IMR-90 (cell line): Measurements from ENCODE around the gene PLXNA4. TPM values are rescaled to one million over a fixed set of nuclear protein-coding genes. Genes with fewer than 3 reads are reported as not detected.

Experiments
- ATAC-seq: fragments of 200-7000 bp; cut with Tn5 transposase; 2 replicates; pipeline ENCODE4 v1.9.1; 2020; ENCODE audit warnings: low read depth, mild to moderate bottlenecking, moderate library complexity
- BruUV-seq: library from RNA; stranded (reverse); fragments of 400-500 nt; replicated peaks from 2 replicates; lab custom pipeline; 2021; lab: Mats Ljungman, UMichigan
- CTCF ChIA-PET: fragments of 300-600 bp; formaldehyde crosslinking; extraction: SDS; loops from one replicate; lab custom pipeline; 2021; ENCODE audit warnings: antibody characterized with exemption; lab: Yijun Ruan, JAX
- POLR2A ChIA-PET: fragments of 300-600 bp; sonication (Branson Sonifier 250); formaldehyde crosslinking; loops from one replicate; lab custom pipeline; 2022; ENCODE audit warnings: antibody characterized with exemption; ENCODE audit not compliant: unreplicated experiment; lab: Charles Lee
- DNase-seq: peaks from one replicate; pipeline ENCODE4 v3.0.0; 2013
- H2AFZ ChIP-seq: replicated peaks from 2 replicates; pipeline ENCODE3; 2013; ENCODE audit warnings: low read length, mild to moderate bottlenecking; ENCODE audit not compliant: poor library complexity
- H2AK5ac ChIP-seq: 2 replicates; pipeline ENCODE4 v1.6.1; 2013; ENCODE audit warnings: low read depth, low read length, inconsistent platforms
- H2AK9ac ChIP-seq: replicated peaks from 2 replicates; pipeline ENCODE3; 2013; ENCODE audit warnings: mild to moderate bottlenecking, low read depth, low read length, moderate library complexity; ENCODE audit not compliant: poor library complexity
- H2BK120ac ChIP-seq: 2 replicates; pipeline ENCODE4 v1.6.1; 2013; ENCODE audit warnings: low read depth, low read length, inconsistent platforms
- H2BK15ac ChIP-seq: 3 replicates; pipeline ENCODE4 v1.6.1; 2013; ENCODE audit warnings: low read depth, low read length, inconsistent platforms
- H2BK20ac ChIP-seq: 2 replicates; pipeline ENCODE4 v1.6.1; 2013; ENCODE audit warnings: low read depth, mild to moderate bottlenecking, inconsistent platforms, low read length, moderate library complexity
- H2BK5ac ChIP-seq: 2 replicates; pipeline ENCODE4 v1.6.1; 2013; ENCODE audit warnings: mild to moderate bottlenecking, low read depth, low read length, inconsistent platforms; ENCODE audit not compliant: poor library complexity, severe bottlenecking
- H3K14ac ChIP-seq: replicated peaks from 2 replicates; pipeline ENCODE4 v1.6.1; 2013; ENCODE audit warnings: low read depth, low read length, inconsistent platforms
- H3K18ac ChIP-seq: 2 replicates; pipeline ENCODE4 v1.6.1; 2013; ENCODE audit warnings: low read depth, low read length, control low read depth
- H3K23ac ChIP-seq: 2 replicates; pipeline ENCODE4 v1.6.1; 2013; ENCODE audit warnings: low read depth, low read length, inconsistent platforms
- H3K27ac ChIP-seq: 2 replicates; pipeline ENCODE4 v1.5.1; 2013; ENCODE audit warnings: mild to moderate bottlenecking, control low read depth, low read length; ENCODE audit not compliant: insufficient read depth
- H3K27me3 ChIP-seq: 2 replicates; pipeline ENCODE4 v1.6.1; 2013; ENCODE audit warnings: low read length; ENCODE audit not compliant: control insufficient read depth, insufficient read depth
- H3K36me3 ChIP-seq: 2 replicates; pipeline ENCODE4 v1.6.1; 2013; ENCODE audit warnings: low read length, mixed read lengths; ENCODE audit not compliant: control insufficient read depth, insufficient read depth
- H3K4ac ChIP-seq: 2 replicates; pipeline ENCODE4 v1.6.1; 2013; ENCODE audit warnings: low read depth, low read length, inconsistent platforms
- H3K4me1 ChIP-seq: 2 replicates; pipeline ENCODE4 v1.6.1; 2013; ENCODE audit warnings: low read length, mixed read lengths; ENCODE audit not compliant: control insufficient read depth, insufficient read depth
- H3K4me2 ChIP-seq: 2 replicates; pipeline ENCODE4 v1.6.1; 2013; ENCODE audit warnings: low read depth, mild to moderate bottlenecking, control low read depth, low read length, moderate library complexity
- H3K4me3 ChIP-seq: 2 replicates; pipeline ENCODE4 v1.5.1; 2013; ENCODE audit warnings: low read depth, mild to moderate bottlenecking, control low read depth, low read length, moderate library complexity; ENCODE audit not compliant: insufficient read depth
- H3K56ac ChIP-seq: 2 replicates; pipeline ENCODE4 v1.6.1; 2013; ENCODE audit warnings: low read length, inconsistent platforms; ENCODE audit not compliant: insufficient read depth; ENCODE audit errors: extremely low read depth
- H3K79me1 ChIP-seq, 2 experiments: 2 replicates each; pipeline ENCODE4 v1.6.1; 2013; ENCODE audit warnings: low read length in 2 of 2, inconsistent platforms in 1 of 2, low read depth in 1 of 2
- H3K9ac ChIP-seq: 2 replicates; pipeline ENCODE4 v1.6.1; 2013; ENCODE audit warnings: low read depth, low read length, control low read depth
- H3K9me1 ChIP-seq: 2 replicates; pipeline ENCODE4 v1.6.1; 2013; ENCODE audit warnings: low read length, inconsistent platforms; ENCODE audit not compliant: insufficient read depth
- H3K9me3 ChIP-seq: 2 replicates; pipeline ENCODE4 v1.6.1; 2013; ENCODE audit warnings: low read length; ENCODE audit not compliant: control insufficient read depth, insufficient read depth
- H4K20me1 ChIP-seq: 2 replicates; pipeline ENCODE4 v1.6.1; 2013; ENCODE audit warnings: low read length, inconsistent platforms; ENCODE audit not compliant: insufficient read depth
- H4K5ac ChIP-seq: 2 replicates; pipeline ENCODE4 v1.6.1; 2013; ENCODE audit warnings: mild to moderate bottlenecking, low read depth, low read length, control low read depth
- H4K8ac ChIP-seq, 2 experiments: 2 replicates each; pipeline ENCODE4 v1.6.1; 2013; ENCODE audit warnings: low read depth in 2 of 2, low read length in 2 of 2, control low read depth in 1 of 2, inconsistent platforms in 1 of 2
- H4K91ac ChIP-seq: 2 replicates; pipeline ENCODE4 v1.6.1; 2013; ENCODE audit warnings: low read depth, low read length, inconsistent platforms; ENCODE audit not compliant: insufficient read depth
- BHLHE40 ChIP-seq: fragments of 150-350 bp; IDR thresholded peaks from 2 replicates; pipeline ENCODE4 v1.6.1; 2016; ENCODE audit warnings: mild to moderate bottlenecking, low read depth, low read length
- CEBPB ChIP-seq: IDR thresholded peaks from 2 replicates; pipeline ENCODE4 v1.6.1; 2012; ENCODE audit warnings: low read depth, low read length, improper control_type of control experiment
- CHD1 ChIP-seq: IDR thresholded peaks from 2 replicates; pipeline ENCODE4 v1.6.1; 2012; ENCODE audit warnings: low read depth, low read length, improper control_type of control experiment
- CTCF ChIP-seq: conservative IDR thresholded peaks from 2 replicates; pipeline ENCODE4 v1.5.1; 2012; ENCODE audit warnings: mild to moderate bottlenecking, low read depth, low read length, improper control_type of control experiment
- ELK1 ChIP-seq: fragments of 150-350 bp; IDR thresholded peaks from 2 replicates; pipeline ENCODE4 v1.6.1; 2016; ENCODE audit warnings: low read depth, mild to moderate bottlenecking, low read length, moderate library complexity, borderline replicate concordance
- FOS ChIP-seq: fragments of 150-350 bp; IDR thresholded peaks from 2 replicates; pipeline ENCODE4 v1.6.1; 2016; ENCODE audit warnings: low read depth, low read length
- MAFK ChIP-seq: IDR thresholded peaks from 2 replicates; pipeline ENCODE4 v1.6.1; 2012; ENCODE audit warnings: low read depth, low read length, improper control_type of control experiment
- MAZ ChIP-seq: IDR thresholded peaks from 2 replicates; pipeline ENCODE4 v1.6.1; 2012; ENCODE audit warnings: low read depth, mild to moderate bottlenecking, low read length, improper control_type of control experiment, moderate library complexity, borderline replicate concordance
- MXI1 ChIP-seq: IDR thresholded peaks from 2 replicates; pipeline ENCODE4 v1.6.1; 2012; ENCODE audit warnings: low read depth, mild to moderate bottlenecking, low read length, moderate library complexity, borderline replicate concordance
- NFE2L2 ChIP-seq: fragments of 150-350 bp; IDR thresholded peaks from 2 replicates; pipeline ENCODE4 v1.6.1; 2016; ENCODE audit warnings: low read depth, mild to moderate bottlenecking, low read length
- POLR2A ChIP-seq: IDR thresholded peaks from 2 replicates; pipeline ENCODE4 v1.6.1; 2012; ENCODE audit warnings: mild to moderate bottlenecking, low read depth, low read length
- RAD21 ChIP-seq: IDR thresholded peaks from 2 replicates; pipeline ENCODE4 v1.6.1; 2012; ENCODE audit warnings: low read length, improper control_type of control experiment
- RCOR1 ChIP-seq: IDR thresholded peaks from 2 replicates; pipeline ENCODE4 v1.6.1; 2012; ENCODE audit warnings: mild to moderate bottlenecking, low read length, improper control_type of control experiment; ENCODE audit not compliant: insufficient replicate concordance
- RFX5 ChIP-seq: IDR thresholded peaks from 2 replicates; pipeline ENCODE4 v1.8.0; 2012; ENCODE audit warnings: low read depth, mild to moderate bottlenecking, low read length, moderate library complexity
- SMC3 ChIP-seq: fragments of 150-350 bp; IDR thresholded peaks from 2 replicates; pipeline ENCODE4 v1.6.1; 2016; ENCODE audit warnings: low read depth, mild to moderate bottlenecking, antibody characterized with exemption, low read length, moderate library complexity
- USF2 ChIP-seq: fragments of 150-350 bp; IDR thresholded peaks from 2 replicates; pipeline ENCODE4 v1.6.1; 2017; ENCODE audit warnings: mild to moderate bottlenecking, antibody characterized with exemption, low read length, low read depth
- WGBS, 2 experiments: methylation state at CpG; one replicate each; pipeline versions ENCODE4 v1.1.5 to v1.1.7; 2013; ENCODE audit warnings: missing lambda C conversion rate in 2 of 2; ENCODE audit not compliant: insufficient read length in 1 of 2; ENCODE audit errors: extremely low coverage in 2 of 2; 5-methylcytosine and 5-hydroxymethylcytosine counted together
- dilution Hi-C: fragments of 300-500 bp; cut with HindIII; formaldehyde crosslinking; loops from one replicate; pipeline ENCODE4 v1.14.3; 2018; ENCODE audit warnings: low sequenced_read_pairs; ENCODE audit not compliant: unreplicated experiment
- in situ Hi-C: fragments of 300-500 bp; cut with MboI; formaldehyde crosslinking; loops from 3 replicates; pipeline ENCODE4 v1.14.3; 2019; ENCODE audit warnings: low sequenced_read_pairs, inconsistent platforms, mixed read lengths
- intact Hi-C: fragments of 100-400 bp; cut with micrococcal nuclease; formaldehyde crosslinking; loops from 2 replicates; pipeline ENCODE4 v1.10.0; 2022
- polyA plus RNA-seq, 3 experiments: library from polyadenylated mRNA; depleted of rRNA; stranded (reverse); fragments of >200 nt; gene quantifications; 2 replicates each; pipeline ENCODE4 v1.2.3, GENCODE V29; 2012; ENCODE audit warnings: low replicate concordance in 1 of 3
- total RNA-seq: library from RNA; depleted of rRNA; stranded (reverse); fragments of >200 nt; gene quantifications from 2 replicates; pipeline ENCODE4 v1.2.3, GENCODE V29; 2012

PLXNA4 gene
- total and polyA plus RNA-seq, 2 of the 4 experiments (the other 2 are of a cell fraction) = under 0.01 TPM

GRCh38 chr7:132504852-132505251 lies 71.4 kb downstream of the PLXNA4 start:
- BruUV-seq = no TSS peak
- Histone ChIP-seq H2AFZ (no peak overlapping the region), H2BK5ac (no peak overlapping the region), H4K91ac (no peak overlapping the region), H2BK20ac (no peak overlapping the region), H3K4ac (no peak overlapping the region), H3K27ac (no peak overlapping the region), H2BK15ac (no peak overlapping the region), H3K4me3 (no peak overlapping the region), H3K18ac (no peak overlapping the region), H3K9me3 (no peaks in the 10 kb centered on the region), H3K14ac (no peak overlapping the region), H3K79me1 (no peaks in the 10 kb centered on the region), H3K23ac (no peak overlapping the region), H3K9ac (no peak overlapping the region), H2AK5ac (no peak overlapping the region), H3K4me2 (no peak overlapping the region), H2BK120ac (no peak overlapping the region), H4K20me1 (no peaks in the 10 kb centered on the region), H3K27me3 (no peaks in the 10 kb centered on the region), H3K4me1 (no peaks in the 10 kb centered on the region), H4K5ac (no peak overlapping the region), H4K8ac (no peak overlapping the region), H2AK9ac (no peak overlapping the region), H3K56ac (no peak overlapping the region), H3K9me1 (no peaks in the 10 kb centered on the region), H3K36me3 (no peaks in the 10 kb centered on the region)
- DNase-seq (no peak), ATAC-seq (no peak)
- dilution Hi-C loops (no loop called here), in situ Hi-C loops (no loop called here), intact Hi-C loops (no loop called here)
- ChIA-PET POLR2A (no interaction called here), CTCF (no interaction called here)
- WGBS, 2 experiments = no CpG with 5 or more reads among the region's 11 CpGs
- TF ChIP-seq CEBPB (no peak), FOS (no peak), BHLHE40 (no peak), MAFK (no peak), CHD1 (no peak), MAZ (no peak), NFE2L2 (no peak), ELK1 (no peak), POLR2A (no peak), SMC3 (no peak), CTCF (no peak), USF2 (no peak), RFX5 (no peak), RAD21 (no peak), RCOR1 (no peak), MXI1 (no peak)
